Fibroblast of skin of right biceps (primary cell): ENCODE measurements around the gene RAB21.

Experiments used
- DNase-seq: peaks from one replicate; pipeline ENCODE4 v3.0.0-alpha.2; 2013

Gene RAB21, protein sequence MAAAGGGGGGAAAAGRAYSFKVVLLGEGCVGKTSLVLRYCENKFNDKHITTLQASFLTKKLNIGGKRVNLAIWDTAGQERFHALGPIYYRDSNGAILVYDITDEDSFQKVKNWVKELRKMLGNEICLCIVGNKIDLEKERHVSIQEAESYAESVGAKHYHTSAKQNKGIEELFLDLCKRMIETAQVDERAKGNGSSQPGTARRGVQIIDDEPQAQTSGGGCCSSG

DNA sequence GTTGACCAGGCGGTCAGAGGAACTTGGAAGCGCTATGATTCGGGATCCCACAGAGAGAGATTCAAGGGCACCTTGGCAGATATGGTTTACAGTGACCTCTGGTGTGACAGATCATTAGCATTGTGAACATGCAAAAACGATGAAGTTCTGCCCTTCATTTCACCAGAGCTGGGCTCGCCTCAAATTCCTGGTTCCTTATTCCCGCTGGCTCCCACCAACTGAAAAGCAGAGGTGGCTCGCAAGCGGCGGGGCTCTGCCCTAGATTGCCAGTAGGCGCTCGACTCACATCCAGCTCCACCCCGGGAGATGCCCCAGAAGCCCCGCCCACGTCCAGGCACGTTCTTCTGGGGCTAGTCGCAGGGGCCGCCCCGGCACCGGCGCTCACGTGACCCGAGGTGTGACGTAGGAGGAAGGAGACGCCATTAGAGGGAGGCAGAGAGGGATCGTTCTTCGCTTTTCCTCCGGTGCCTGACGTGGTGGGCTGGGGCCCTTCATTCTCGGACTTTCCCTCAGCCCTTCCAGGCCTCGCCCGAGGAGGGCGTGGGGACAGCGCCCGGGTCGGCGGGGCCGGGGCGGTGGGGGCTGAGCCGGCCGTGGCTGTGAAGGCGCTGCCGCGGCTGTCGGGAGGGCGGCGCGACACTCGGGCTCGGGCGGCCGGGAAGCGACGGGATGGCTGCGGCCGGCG, at the start of gene RAB21:
RAB21 (plus strand) TSS at position 403 of the 685 bp plus-strand sequence; CDS start at position 670, 267 bp downstream.
- peak; percentile 97 for DNase-seq

- DNase-seq, result no peak
Observed at GRCh38 chr12:71704920-71705319, 49.7 kb upstream of the RAB21 start.

DNA sequence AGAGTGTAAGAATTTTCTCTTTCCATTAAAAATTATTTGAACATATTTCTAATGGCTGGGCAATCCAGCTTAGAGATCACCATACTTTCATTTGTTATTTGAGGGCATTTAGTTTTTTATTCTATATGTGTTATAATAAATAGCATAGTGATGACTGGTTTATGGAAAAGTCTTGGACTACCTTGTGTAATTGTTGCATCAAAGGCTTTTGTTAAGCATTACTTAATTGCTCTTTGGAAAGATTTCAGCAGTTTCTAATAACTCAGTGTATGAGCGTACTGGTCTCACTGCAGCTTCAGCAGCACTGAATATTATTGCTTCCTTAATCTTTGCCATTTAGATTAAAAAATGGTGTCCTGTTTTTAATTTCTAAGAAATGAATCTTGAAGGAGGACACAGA, 46.0 kb upstream of the RAB21 start:
- DNase-seq, result peak; percentile 37

DNA sequence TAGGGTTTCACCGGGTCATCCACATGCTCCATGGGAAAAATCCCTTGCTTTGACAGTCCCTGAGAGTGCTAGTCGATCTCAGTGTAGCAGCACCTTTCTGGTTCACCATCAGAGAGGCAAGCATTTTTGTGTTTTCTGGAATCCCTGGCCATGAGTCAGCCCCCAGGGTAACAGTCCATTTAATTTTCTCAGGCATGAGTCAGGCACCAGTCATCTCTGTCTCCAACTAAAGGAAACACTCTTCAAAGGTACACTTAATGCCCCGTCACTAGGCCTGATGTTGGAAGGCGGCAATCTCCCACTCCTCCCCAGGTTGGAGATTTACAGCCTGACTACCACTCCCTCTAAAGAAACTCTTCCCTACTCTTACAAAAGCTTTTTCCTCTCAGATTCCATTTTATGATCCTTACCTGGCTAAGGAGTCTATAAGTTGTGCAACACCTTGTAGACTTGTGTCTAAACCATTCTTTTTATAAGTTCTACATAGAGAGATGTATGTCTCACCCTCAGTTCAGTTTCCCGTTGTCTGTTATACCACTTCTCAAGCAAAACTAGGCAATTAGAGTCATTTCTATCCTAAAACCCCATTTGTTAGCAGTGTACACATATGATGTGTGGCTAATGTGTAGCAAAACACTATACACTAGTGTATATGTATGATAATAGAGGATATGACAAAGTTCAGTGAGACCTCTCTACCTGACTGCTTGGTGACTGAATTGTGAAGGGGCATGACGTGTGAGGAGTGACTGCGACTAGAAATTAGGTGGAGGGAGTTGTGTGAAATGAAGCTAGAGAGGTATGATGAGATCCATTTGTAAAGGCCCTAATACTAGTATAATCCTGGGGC, 44.2 kb upstream of the RAB21 start:
- peak; percentile 94 for DNase-seq

- no peak for DNase-seq
Observed at GRCh38 chr12:71718611-71719010, 36.1 kb upstream of the RAB21 start.

DNA sequence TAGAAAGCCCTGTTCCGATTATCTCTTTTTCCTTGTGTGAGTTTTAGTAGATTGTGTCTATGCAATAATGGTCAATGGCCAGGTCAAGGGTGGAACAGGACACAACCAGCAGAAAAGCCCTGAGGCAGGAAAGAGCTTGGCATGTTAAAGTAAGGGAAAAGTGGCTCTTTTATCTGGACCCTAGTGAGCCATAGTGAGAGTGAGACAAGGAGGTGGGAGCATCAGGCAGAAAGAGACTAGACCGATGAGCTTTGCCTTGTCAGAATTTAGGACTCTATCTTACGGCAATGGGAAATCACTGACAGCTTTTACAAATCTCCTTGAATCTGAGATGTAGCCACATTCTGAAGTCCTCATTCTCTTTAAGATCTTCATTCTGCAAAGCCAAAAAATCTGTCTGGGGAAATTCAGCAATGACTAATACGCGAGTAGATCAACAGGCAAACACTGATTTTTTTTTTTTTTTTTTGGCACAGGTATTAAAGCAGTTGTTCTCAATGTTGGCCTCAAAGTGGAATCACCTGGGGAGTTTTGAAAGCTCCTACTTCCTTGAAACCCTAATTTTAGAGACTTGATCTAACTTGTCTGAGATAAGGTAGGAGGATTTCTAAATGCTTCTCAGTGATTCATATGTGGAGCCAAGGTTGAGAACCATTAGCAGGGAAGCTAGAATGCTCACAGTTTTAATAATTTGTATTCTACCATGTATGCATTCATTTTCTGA, 34.9 kb upstream of the RAB21 start:
- DNase-seq, result no peak

DNA sequence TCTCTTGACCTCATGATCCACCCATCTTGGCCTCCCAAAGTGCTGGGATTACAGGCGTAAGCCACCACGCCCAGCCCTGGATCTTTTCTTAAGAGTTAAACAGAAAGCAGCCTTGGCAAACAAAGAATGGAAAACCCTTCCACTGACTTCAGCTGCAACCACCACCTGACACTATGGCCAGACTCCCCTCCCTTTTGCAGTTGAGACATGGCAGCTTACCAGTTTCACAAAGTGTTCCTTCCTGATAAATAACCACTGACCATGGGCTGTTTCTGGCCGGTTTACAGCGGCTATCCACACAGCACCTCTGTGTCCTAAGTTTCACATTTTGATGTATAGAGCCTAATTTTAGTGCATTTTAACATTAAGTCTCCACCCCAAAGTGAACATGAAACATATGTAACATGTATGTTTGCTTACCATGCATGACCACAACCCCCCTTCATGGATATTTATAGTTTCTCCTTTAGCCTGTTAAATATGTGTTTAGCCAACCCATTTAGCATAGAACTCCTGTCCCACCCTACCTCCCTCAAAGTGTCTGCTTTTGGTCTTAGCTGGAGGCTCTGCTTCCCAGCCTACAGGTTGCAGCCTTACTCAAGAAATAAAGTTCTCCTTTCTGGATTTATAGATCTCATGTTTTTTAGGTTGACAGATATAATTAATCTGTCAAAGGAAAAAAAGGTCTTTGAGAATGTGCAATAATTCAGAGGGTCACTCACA, 32.7 kb upstream of the RAB21 start:
- DNase-seq, result no peak

DNA sequence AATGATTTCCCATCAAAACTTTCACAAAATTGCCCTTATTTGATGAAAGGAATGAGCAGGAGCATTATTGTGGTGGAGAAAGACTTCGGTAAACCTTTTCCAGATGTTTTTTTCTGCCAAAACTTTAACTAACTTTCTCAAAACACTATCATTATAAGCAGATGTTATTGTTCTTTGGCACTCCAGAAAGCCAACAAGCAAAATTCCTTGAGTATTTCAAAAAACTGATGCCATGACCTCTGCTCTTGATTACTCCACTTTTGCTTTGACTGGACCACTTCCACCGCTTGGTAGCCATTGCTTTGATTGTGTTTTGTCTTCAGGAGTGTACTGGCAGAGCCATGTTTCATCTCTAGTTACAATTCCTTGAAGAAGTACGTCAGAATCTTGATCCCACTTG, 29.7 kb upstream of the RAB21 start:
- DNase-seq, result peak; percentile 26

- DNase-seq, result no peak
Observed at GRCh38 chr12:71726548-71726947, 28.1 kb upstream of the RAB21 start.

- no peak for DNase-seq
Observed at GRCh38 chr12:71727958-71728357, 26.7 kb upstream of the RAB21 start.

- DNase-seq, result peak; percentile 60
Observed at GRCh38 chr12:71730936-71731335, 23.7 kb upstream of the RAB21 start.

GRCh38 chr12:71731439-71732356, 23.0 kb upstream of the RAB21 start:
- peak; percentile 90 for DNase-seq

DNA sequence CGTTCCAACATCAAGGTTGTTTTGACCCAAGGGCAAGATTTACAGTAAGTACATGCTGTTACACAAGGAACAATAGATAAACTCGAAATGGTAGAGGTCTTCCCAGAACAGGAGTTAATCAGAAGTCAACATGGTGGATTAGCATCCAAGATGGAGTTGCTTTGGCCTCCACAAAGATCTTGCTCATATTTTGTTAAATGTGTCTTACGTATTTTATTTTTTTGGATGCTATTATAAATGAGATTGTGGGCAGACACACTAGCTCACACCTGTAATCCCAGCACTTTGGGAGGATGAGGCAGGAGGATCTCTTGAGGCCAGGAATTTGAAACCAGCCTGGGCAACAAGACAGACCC, 22.3 kb upstream of the RAB21 start:
- DNase-seq, result no peak

- DNase-seq, result no peak
Observed at GRCh38 chr12:71737197-71737596, 17.5 kb upstream of the RAB21 start.

DNA sequence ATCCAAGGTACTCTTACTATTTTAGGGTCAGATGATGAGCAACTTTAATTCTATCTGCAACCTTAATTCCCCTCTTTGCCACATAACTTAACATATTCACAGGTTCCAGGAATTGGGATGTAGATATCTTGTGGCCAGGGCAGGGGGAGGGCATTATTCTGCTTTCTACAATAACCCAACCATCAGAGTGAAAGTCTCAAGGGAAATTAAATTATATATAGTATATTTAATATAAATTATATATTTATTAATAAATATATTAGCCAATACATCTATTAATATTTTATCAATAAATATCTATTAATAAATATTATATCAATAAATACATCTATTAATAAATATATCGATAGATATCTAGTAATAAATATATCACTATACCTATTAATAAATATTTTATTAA, 11.7 kb upstream of the RAB21 start:
- DNase-seq, result no peak

- DNase-seq, result no peak
Observed at GRCh38 chr12:71744522-71745300, 10.0 kb upstream of the RAB21 start.

GRCh38 chr12:71746974-71747611, 7.6 kb upstream of the RAB21 start:
- peak; percentile 66 for DNase-seq

DNA sequence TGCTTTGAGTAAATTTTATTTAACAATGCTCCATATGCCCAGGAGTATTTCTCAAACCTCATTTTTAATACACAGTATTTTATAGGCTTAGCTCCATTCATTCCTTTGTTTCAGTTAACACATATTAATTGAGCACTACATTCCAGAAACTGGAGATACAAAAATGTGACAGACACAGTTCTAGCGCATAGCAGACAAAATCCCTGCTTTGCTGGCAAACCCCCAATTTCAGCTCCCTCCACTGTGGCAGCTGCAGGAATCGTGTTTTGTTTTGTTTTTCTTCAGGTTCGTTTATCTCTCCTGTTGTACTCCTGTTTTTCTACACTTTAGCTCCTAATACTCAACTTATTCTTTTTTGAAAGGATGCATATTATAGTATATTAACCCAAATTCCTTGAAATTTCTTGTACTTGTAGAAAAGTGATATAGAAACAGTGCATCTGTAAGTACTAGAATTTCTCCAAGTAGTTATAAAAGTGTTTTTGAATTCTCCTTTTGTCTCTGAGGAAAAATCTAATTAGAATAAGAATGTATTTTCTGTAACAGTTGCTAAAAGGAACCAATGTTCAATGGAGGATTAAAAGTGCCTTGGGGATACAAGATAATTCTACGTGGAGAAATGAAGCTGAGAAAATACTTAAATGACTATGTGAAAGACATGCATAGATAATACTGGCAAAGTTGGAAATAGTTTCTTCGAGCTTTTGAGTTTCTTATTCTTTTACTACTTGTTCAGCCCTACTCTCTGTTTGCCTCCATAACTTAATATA, 6.4 kb upstream of the RAB21 start:
- DNase-seq, result no peak

DNA sequence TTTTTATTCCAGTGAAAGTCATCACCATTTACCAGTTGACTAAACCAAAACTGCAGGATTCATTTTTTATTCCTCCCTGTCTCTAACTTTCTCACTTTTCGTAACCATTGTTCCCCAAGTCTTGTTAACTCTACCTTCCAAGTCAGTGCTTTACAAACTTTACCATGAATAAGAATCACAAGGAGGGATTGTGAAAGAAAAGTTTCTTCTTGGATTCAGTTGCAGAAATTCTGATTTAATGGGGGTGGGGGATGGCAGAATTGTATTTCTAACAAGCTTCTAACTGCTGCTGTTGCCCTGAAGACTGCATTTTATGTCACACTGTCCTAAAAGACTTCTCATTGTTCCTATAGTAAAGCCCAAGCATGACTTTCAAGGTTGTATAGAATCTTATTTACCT, 5.0 kb upstream of the RAB21 start:
- no peak for DNase-seq
